K562 (cell line): Measurements from ENCODE around the gene SLC10A3. TPM values are rescaled to one million over a fixed set of nuclear protein-coding genes. Genes with fewer than 3 reads are reported as not detected.
A peak's percentile ranks its signal among the peaks of the same experiment; 100 is the strongest.

ENCODE experiments used
- GMEB1 ChIP-seq: fragments of 250-450 bp; sonication (Bioruptor Pico); IDR thresholded peaks from 2 replicates; pipeline ENCODE4 v1.4.0; 2020; ENCODE audit warnings: mild to moderate bottlenecking
- MTA1 ChIP-seq: fragments of 450-650 bp; IDR thresholded peaks from 2 replicates; pipeline ENCODE4 v1.6.1; 2017; ENCODE audit warnings: borderline replicate concordance
- SREBF1 ChIP-seq: fragments of 150-350 bp; IDR thresholded peaks from 2 replicates; pipeline ENCODE4 v1.6.1; 2014; ENCODE audit warnings: antibody characterized with exemption, low read depth, low read length, borderline replicate concordance
- ZNF239 ChIP-seq: fragments of 250-450 bp; sonication (Bioruptor Pico); IDR thresholded peaks from 2 replicates; pipeline ENCODE4 v1.4.0; 2020; ENCODE audit warnings: mild to moderate bottlenecking
- polyA plus RNA-seq, 8 experiments: library from polyadenylated mRNA; depleted of rRNA in 4 of 8; stranded (reverse) in 5 of 8; unstranded in 3 of 8; fragments of >200 nt; fragmentation: Nextera tagmentation in 2 of 8; fragmentation: Illumina TruSeq in 1 of 8; extraction: Ambion mirVana in 2 of 8; extraction: Trizol in 1 of 8; gene quantifications; 2 replicates each; pipeline versions ENCODE4 v1.2.1 to v1.2.3, GENCODE V29; 2011 to 2014; ENCODE audit warnings: inconsistent platforms in 1 of 8, missing spikeins in 1 of 8
- total RNA-seq, 7 experiments: library from RNA; depleted of rRNA in 6 of 7; stranded (reverse); fragments of >200 nt in 6 of 7; fragmentation: Illumina TruSeq in 2 of 7; extraction: Trizol in 2 of 7; gene quantifications; 2 replicates each; pipeline versions ENCODE4 v1.2.1 to v1.2.3, GENCODE V29; 2011 to 2021; ENCODE audit warnings: low replicate concordance in 1 of 7
- TF ChIP-seq, protein P1 (sequence below): fragments of 450-650 bp; conservative IDR thresholded peaks from 2 replicates; pipeline ENCODE4 v1.6.1; 2016; ENCODE audit warnings: missing genetic modification characterization, low read depth, mild to moderate bottlenecking, missing compliant biosample characterization, moderate library complexity
- TF ChIP-seq, protein P2 (sequence below), 2 experiments: IDR thresholded peaks; 2 replicates each; pipeline ENCODE4 v1.6.1; 2011; ENCODE audit warnings: borderline replicate concordance in 1 of 2, control low read depth in 1 of 2, low read depth in 1 of 2, low read length in 1 of 2, mild to moderate bottlenecking in 1 of 2, mixed read lengths in 1 of 2, moderate library complexity in 1 of 2; ENCODE audit not compliant: insufficient read depth in 1 of 2, insufficient read length in 1 of 2, poor library complexity in 1 of 2, severe bottlenecking in 1 of 2; ENCODE audit errors: extremely low read depth in 1 of 2

SLC10A3 gene
- total and polyA plus RNA-seq, 9 of the 15 experiments (the other 6 are each of a cell fraction or from before 2014, with no cell fraction given) = 5.2 to 30.6 (median 16.7) TPM

DNA sequence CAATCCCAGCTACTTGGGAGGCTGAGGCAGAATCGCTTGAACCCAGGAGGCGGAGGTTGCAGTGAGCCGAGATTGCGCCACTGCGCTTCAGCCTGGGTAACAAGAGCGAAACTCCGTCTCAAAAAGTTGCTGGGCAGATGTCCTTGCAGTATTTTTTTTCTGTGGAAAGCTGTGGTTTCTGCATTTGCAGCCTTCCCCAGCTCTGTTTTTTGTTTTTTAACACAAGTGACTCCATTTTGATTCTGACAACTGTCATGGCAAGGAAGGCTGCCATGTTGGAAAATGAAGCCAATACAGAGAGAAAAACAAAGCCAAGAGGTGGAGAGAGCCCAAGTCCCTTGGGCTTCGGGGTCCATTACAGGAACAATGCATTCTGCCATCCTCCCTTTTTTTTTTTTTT, 11.7 kb upstream of the SLC10A3 start (continued):
- no peak for TF ChIP-seq GMEB1
- TF ChIP-seq, protein P1, sequence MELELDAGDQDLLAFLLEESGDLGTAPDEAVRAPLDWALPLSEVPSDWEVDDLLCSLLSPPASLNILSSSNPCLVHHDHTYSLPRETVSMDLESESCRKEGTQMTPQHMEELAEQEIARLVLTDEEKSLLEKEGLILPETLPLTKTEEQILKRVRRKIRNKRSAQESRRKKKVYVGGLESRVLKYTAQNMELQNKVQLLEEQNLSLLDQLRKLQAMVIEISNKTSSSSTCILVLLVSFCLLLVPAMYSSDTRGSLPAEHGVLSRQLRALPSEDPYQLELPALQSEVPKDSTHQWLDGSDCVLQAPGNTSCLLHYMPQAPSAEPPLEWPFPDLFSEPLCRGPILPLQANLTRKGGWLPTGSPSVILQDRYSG (tag) = peak; percentile 79; the same call in 1 of the 2 replicates
- TF ChIP-seq, protein P2, sequence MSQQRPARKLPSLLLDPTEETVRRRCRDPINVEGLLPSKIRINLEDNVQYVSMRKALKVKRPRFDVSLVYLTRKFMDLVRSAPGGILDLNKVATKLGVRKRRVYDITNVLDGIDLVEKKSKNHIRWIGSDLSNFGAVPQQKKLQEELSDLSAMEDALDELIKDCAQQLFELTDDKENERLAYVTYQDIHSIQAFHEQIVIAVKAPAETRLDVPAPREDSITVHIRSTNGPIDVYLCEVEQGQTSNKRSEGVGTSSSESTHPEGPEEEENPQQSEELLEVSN (IDR thresholded peaks at IDR 0.05; ENCODE audit: borderline replicate concordance in 1 of 2, extremely low read depth in 1 of 2, insufficient read depth in 1 of 2, insufficient read length in 1 of 2, low read depth in 1 of 2, low read length in 1 of 2, poor library complexity in 1 of 2, severe bottlenecking in 1 of 2) = no peak
- TF ChIP-seq ZNF239 (CRISPR knock-in tag) = no peak
- TF ChIP-seq SREBF1 = no peak
- TF ChIP-seq MTA1 = no peak
